ENCODE data around the gene KIFAP3. TPM values are rescaled to one million over a fixed set of nuclear protein-coding genes. Genes with fewer than 3 reads are reported as not detected.

KIFAP3 gene
- total RNA-seq, 2 donors from 2014 or later = 17.1 to 37.3 TPM

DNA sequence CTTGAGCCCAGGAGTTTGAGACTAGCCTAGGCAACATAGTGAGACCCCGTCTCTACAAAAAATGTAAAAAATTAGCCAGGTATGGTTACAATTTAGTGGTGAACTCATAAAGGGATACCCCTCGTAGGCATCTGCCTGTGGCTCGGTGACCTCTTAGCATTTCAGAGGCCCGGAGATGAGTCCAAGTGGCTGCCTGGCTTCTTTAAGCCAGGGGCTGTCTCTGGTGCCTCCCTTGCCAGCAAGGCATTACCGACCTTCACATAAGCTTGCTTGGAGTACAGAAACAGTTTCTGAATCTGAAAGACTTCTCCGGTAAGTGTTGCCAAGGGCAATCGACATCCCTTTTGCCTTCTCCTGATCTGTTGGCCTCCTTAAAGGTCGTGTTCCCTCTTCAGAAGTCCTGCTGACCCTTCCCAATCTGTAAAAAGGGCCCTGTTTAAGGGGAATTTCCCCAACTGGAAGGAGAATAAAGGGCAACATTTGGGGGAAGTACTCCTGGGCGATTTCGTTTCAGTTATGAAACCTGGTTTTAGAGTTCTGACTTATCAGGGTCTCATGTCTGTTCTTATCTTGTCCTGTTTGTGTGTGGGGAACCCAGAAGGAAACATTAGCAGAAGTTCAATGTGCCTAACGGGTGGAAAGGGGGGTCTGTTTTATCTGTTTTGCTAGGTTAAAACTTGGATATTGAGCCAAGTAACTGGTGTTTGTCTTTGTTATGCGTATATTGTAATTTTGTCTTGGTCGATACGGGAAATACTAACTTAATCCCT lies 32.9 kb downstream of the KIFAP3 start:
- no peak overlapping the region for H3K4me3 ChIP-seq
- no peaks in the 10 kb centered on the region for H3K4me1 ChIP-seq (replicated peaks)
- H3K9me3 ChIP-seq = no peaks in the 10 kb centered on the region
- DNase-seq (ENCODE audit: low spot score) = no peak
- no peaks in the 10 kb centered on the region for H3K27me3 ChIP-seq (replicated peaks; ENCODE audit: insufficient read depth)
- TF ChIP-seq POLR2AphosphoS5 (IDR thresholded peaks at IDR 0.05) (no peak), POLR2A (IDR thresholded peaks at IDR 0.05) (no peak)
- TF ChIP-seq, protein P1, sequence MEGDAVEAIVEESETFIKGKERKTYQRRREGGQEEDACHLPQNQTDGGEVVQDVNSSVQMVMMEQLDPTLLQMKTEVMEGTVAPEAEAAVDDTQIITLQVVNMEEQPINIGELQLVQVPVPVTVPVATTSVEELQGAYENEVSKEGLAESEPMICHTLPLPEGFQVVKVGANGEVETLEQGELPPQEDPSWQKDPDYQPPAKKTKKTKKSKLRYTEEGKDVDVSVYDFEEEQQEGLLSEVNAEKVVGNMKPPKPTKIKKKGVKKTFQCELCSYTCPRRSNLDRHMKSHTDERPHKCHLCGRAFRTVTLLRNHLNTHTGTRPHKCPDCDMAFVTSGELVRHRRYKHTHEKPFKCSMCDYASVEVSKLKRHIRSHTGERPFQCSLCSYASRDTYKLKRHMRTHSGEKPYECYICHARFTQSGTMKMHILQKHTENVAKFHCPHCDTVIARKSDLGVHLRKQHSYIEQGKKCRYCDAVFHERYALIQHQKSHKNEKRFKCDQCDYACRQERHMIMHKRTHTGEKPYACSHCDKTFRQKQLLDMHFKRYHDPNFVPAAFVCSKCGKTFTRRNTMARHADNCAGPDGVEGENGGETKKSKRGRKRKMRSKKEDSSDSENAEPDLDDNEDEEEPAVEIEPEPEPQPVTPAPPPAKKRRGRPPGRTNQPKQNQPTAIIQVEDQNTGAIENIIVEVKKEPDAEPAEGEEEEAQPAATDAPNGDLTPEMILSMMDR (IDR thresholded peaks at IDR 0.05) = no peak
- no peaks in the 10 kb centered on the region for H3K36me3 ChIP-seq
- intact Hi-C loops (cut with DNase I) = no loop called here
- 94% methylated on average over 14 of the region's 14 CpGs for WGBS
- H3K27ac ChIP-seq = no peak overlapping the region

DNA sequence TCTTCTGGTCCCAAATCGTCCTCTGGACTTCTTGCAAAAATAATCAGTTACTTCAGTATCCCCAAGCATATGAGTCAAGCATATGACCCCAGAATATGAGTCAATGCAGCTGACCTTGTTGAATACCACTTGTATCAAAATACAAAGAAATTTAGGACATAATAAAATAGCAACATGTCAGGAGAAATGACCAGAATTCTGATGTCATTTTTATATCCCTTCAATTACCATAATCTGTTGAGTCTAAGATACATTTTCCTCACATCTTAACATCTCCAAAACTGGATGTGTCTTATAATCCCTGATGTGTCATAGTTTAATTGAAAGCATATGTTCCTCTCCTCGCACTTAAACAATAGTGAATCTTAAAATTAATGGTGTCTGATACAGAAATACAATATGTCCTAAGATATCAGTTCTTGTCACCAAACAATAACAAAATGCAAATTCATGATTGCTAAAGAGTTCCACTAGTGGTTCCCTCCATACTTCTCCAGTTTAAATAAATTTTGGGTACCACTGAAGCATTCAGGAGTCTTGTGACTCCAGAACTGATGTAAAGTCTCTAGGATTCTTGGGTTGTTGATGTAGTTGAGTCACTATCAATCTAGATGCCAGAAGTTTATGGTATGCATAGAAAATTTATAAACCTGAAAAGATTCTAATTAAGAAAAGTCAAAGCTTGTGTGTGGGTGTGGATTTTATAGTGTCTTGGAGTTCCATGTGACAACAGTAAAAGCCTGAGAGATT lies 41.8 kb downstream of the KIFAP3 start:
- Histone ChIP-seq H3K9me3 (no peaks in the 10 kb centered on the region), H3K4me1 (replicated peaks) (no peaks in the 10 kb centered on the region), H3K4me3 (no peak overlapping the region), H3K27ac (no peak overlapping the region), H3K36me3 (no peaks in the 10 kb centered on the region), H3K27me3 (replicated peaks; ENCODE audit: insufficient read depth) (no peaks in the 10 kb centered on the region)
- no peak for DNase-seq (ENCODE audit: low spot score)
- WGBS = 66% methylated on average over 2 of the region's 2 CpGs
- intact Hi-C loops (cut with DNase I) = no loop called here
- TF ChIP-seq POLR2AphosphoS5 (IDR thresholded peaks at IDR 0.05) (no peak), POLR2A (IDR thresholded peaks at IDR 0.05) (no peak)
- TF ChIP-seq, protein P1 (IDR thresholded peaks at IDR 0.05) = no peak

GRCh38 chr1:170030212-170030611 lies 44.3 kb downstream of the KIFAP3 start:
- H3K4me3 ChIP-seq = no peak overlapping the region
- DNase-seq (ENCODE audit: low spot score) = no peak
- no peaks in the 10 kb centered on the region for H3K36me3 ChIP-seq
- no peaks in the 10 kb centered on the region for H3K27me3 ChIP-seq (replicated peaks; ENCODE audit: insufficient read depth)
- WGBS = 90% methylated on average over 1 of the region's 1 CpG
- no peak overlapping the region for H3K27ac ChIP-seq
- intact Hi-C loops (cut with DNase I) = no loop called here
- H3K4me1 ChIP-seq (replicated peaks) = no peaks in the 10 kb centered on the region
- TF ChIP-seq POLR2AphosphoS5 (IDR thresholded peaks at IDR 0.05) = no peak
- TF ChIP-seq POLR2A (IDR thresholded peaks at IDR 0.05) = no peak
- TF ChIP-seq, protein P1 (IDR thresholded peaks at IDR 0.05) = no peak
- H3K9me3 ChIP-seq = no peaks in the 10 kb centered on the region

GRCh38 chr1:170027760-170028159 lies 46.7 kb downstream of the KIFAP3 start:
- over 99% methylated on average over 3 of the region's 3 CpGs for WGBS
- Histone ChIP-seq H3K4me3 (no peak overlapping the region), H3K4me1 (replicated peaks) (no peaks in the 10 kb centered on the region), H3K27ac (no peak overlapping the region), H3K36me3 (no peaks in the 10 kb centered on the region), H3K9me3 (no peaks in the 10 kb centered on the region), H3K27me3 (replicated peaks; ENCODE audit: insufficient read depth) (no peaks in the 10 kb centered on the region)
- no peak for DNase-seq (ENCODE audit: low spot score)
- intact Hi-C loops (cut with DNase I) = no loop called here
- TF ChIP-seq, protein P1 (IDR thresholded peaks at IDR 0.05) = no peak
- TF ChIP-seq POLR2A (IDR thresholded peaks at IDR 0.05) = no peak
- no peak for TF ChIP-seq POLR2AphosphoS5 (IDR thresholded peaks at IDR 0.05)

All from prostate gland (tissue), 2 donors.